K562 (cell line): ENCODE measurements around the gene TBC1D7. TPM values are rescaled to one million over a fixed set of nuclear protein-coding genes. Genes with fewer than 3 reads are reported as not detected.

Source experiments
- ATF7 ChIP-seq: fragments of 450-650 bp; IDR thresholded peaks from 2 replicates; pipeline ENCODE4 v1.7.1; 2014; ENCODE audit warnings: mild to moderate bottlenecking, moderate library complexity
- CBFA2T2 ChIP-seq: fragments of 450-650 bp; conservative IDR thresholded peaks from 2 replicates; pipeline ENCODE4 v1.6.1; 2017; ENCODE audit warnings: mild to moderate bottlenecking
- CXXC5 ChIP-seq: fragments of 250-450 bp; sonication (Bioruptor Pico); IDR thresholded peaks from 2 replicates; pipeline ENCODE4 v1.8.0; 2022; ENCODE audit warnings: inconsistent platforms, mild to moderate bottlenecking, moderate library complexity
- ETV6 ChIP-seq, 3 experiments: fragments of 150-350 bp in 1 of 3; sonication (generic) in 1 of 3; formaldehyde crosslinking in 1 of 3; IDR thresholded peaks; 2 replicates each; pipeline versions ENCODE4 v1.6.1 to v1.8.0; 2014 to 2022; ENCODE audit warnings: borderline replicate concordance in 2 of 3, low read depth in 2 of 3, antibody characterized with exemption in 1 of 3, low read length in 1 of 3, mild to moderate bottlenecking in 1 of 3, missing genetic modification reagents in 1 of 3
- JUND ChIP-seq, 2 experiments: IDR thresholded peaks; 2 replicates in 1 of 2; 3 replicates in 1 of 2; pipeline ENCODE4 v1.6.1; 2011; ENCODE audit warnings: borderline replicate concordance in 2 of 2, low read depth in 2 of 2, low read length in 2 of 2, improper control_type of control experiment in 1 of 2, missing biosample characterization in 1 of 2, missing genetic modification characterization in 1 of 2, missing genetic modification reagents in 1 of 2
- MGA ChIP-seq: fragments of 450-650 bp; IDR thresholded peaks from 2 replicates; pipeline ENCODE4 v1.6.1; 2016; ENCODE audit warnings: mild to moderate bottlenecking, moderate library complexity
- MTA3 ChIP-seq: fragments of 450-650 bp; formaldehyde crosslinking; IDR thresholded peaks from 2 replicates; pipeline ENCODE4 v1.6.1; 2017; ENCODE audit warnings: mild to moderate bottlenecking, borderline replicate concordance
- YY1 ChIP-seq, 3 experiments: IDR thresholded peaks; 2 replicates each; pipeline ENCODE4 v1.6.1; 2011; ENCODE audit warnings: low read length in 2 of 3, mild to moderate bottlenecking in 2 of 3, moderate library complexity in 2 of 3, borderline replicate concordance in 1 of 3, control low read depth in 1 of 3, low read depth in 1 of 3; ENCODE audit not compliant: insufficient read depth in 3 of 3, insufficient replicate concordance in 2 of 3, control insufficient read depth in 1 of 3, insufficient read length in 1 of 3; ENCODE audit errors: extremely low read depth in 1 of 3
- ZNF766 ChIP-seq: fragments of 200-800 bp; sonication (Bioruptor generic); conservative IDR thresholded peaks from 2 replicates; pipeline ENCODE4 v1.6.1; 2016; ENCODE audit warnings: missing genetic modification characterization, missing compliant biosample characterization
- ZNF79 ChIP-seq: fragments of 250-450 bp; sonication (Bioruptor Pico); IDR thresholded peaks from 2 replicates; pipeline ENCODE4 v1.4.0; 2020; ENCODE audit warnings: low read depth, mild to moderate bottlenecking, moderate library complexity
- polyA plus RNA-seq, 8 experiments: library from polyadenylated mRNA; depleted of rRNA in 4 of 8; stranded (reverse) in 5 of 8; unstranded in 3 of 8; fragments of >200 nt; fragmentation: Nextera tagmentation in 2 of 8; fragmentation: Illumina TruSeq in 1 of 8; extraction: Ambion mirVana in 2 of 8; extraction: Trizol in 1 of 8; gene quantifications; 2 replicates each; pipeline versions ENCODE4 v1.2.1 to v1.2.3, GENCODE V29; 2011 to 2014; ENCODE audit warnings: inconsistent platforms in 1 of 8, missing spikeins in 1 of 8
- total RNA-seq, 7 experiments: library from RNA; depleted of rRNA in 6 of 7; stranded (reverse); fragments of >200 nt in 6 of 7; fragmentation: Illumina TruSeq in 2 of 7; extraction: Trizol in 2 of 7; gene quantifications; 2 replicates each; pipeline versions ENCODE4 v1.2.1 to v1.2.3, GENCODE V29; 2011 to 2021; ENCODE audit warnings: low replicate concordance in 1 of 7
- TF ChIP-seq, protein P1 (sequence below): fragments of 450-650 bp; formaldehyde crosslinking; IDR thresholded peaks from 2 replicates; pipeline ENCODE4 v1.4.0; 2020; ENCODE audit warnings: mild to moderate bottlenecking, moderate library complexity

The TBC1D7 gene
- total and polyA plus RNA-seq, 9 of the 15 experiments (the other 6 are each of a cell fraction or from before 2014, with no cell fraction given): 49.4 to 107 (median 61.1) TPM

DNA sequence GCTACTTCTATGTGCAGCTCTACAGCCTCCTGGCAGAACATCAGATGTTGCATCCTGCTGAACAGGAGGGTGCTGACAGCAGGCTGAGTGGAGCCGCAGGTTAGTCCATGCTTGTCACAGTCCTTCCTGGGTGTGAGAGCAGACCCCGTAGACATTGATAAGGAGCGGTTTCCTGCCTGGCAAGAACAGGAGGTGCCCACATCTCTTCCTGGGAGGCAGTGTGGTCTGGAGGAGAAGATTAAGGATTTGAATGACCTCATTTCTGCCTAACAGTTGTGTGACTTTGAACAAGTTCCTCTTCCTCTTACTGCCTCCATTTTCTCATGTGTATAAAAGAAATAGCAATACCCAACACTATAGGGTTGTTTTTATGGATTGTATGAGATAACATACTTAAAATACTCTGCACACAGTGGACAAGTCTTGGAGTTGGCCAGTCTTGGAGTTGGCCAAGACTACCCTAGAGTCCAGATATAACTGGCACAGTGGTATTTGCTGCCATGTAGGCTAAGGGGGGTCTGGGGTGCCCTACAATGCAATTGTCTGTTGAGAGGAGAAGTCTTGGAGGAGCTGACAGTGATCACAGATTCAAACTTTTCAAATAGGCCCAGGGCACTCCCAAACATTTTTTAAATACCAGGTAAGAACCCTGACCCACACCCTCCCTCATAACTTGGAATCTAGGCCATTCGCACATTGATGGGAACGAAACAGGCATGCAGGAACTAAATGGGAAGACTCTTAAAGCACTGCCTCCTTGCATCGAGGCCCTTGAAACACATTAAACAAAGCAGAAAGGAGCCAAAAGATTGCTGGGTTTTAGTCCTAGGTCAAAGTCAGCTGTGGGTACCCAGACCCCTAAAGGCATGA, 32.6 kb upstream of the TBC1D7 start (continued):
- TF ChIP-seq ETV6 (IDR thresholded peaks at IDR 0.05; ENCODE audit: borderline replicate concordance in 1 of 2, low read depth in 2 of 2, low read length in 1 of 2) (peak; percentile 27 to 60; a peak in 3 of 4 replicates), ETV6 (CRISPR knock-in tag; IDR thresholded peaks at IDR 0.05; ENCODE audit: borderline replicate concordance) (no peak), MTA3 (0 out of 2 replicates have a peak, but pooled peaks have one; percentile 36), CBFA2T2 (peak; percentile 81), ZNF766 (peak; percentile 87), CXXC5 (CRISPR knock-in tag) (peak; percentile 39; the same call in 1 of the 2 replicates), ZNF79 (CRISPR knock-in tag) (0 out of 2 replicates have a peak, but pooled peaks have one; percentile 2), YY1 (IDR thresholded peaks at IDR 0.05; ENCODE audit: borderline replicate concordance in 1 of 3, control insufficient read depth in 1 of 3, extremely low read depth in 1 of 3, insufficient read depth in 3 of 3, insufficient read length in 1 of 3, insufficient replicate concordance in 2 of 3, low read depth in 1 of 3, low read length in 2 of 3) (peak in 1 of 3 experiments; percentile 8), MGA (no peak), JUND (IDR thresholded peaks at IDR 0.05; ENCODE audit: borderline replicate concordance, low read depth, low read length) (peak; percentile 88), JUND (tag; IDR thresholded peaks at IDR 0.05; ENCODE audit: borderline replicate concordance, low read depth, low read length) (peak; percentile 92; the same call in 2 of the 3 replicates), ATF7 (peak; percentile 93)
- TF ChIP-seq, protein P1, sequence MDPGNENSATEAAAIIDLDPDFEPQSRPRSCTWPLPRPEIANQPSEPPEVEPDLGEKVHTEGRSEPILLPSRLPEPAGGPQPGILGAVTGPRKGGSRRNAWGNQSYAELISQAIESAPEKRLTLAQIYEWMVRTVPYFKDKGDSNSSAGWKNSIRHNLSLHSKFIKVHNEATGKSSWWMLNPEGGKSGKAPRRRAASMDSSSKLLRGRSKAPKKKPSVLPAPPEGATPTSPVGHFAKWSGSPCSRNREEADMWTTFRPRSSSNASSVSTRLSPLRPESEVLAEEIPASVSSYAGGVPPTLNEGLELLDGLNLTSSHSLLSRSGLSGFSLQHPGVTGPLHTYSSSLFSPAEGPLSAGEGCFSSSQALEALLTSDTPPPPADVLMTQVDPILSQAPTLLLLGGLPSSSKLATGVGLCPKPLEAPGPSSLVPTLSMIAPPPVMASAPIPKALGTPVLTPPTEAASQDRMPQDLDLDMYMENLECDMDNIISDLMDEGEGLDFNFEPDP (CRISPR knock-in tag): peak; percentile 15; the same call in 1 of the 2 replicates
